Measurements from ENCODE around the gene UBA52. TPM values are rescaled to one million over a fixed set of nuclear protein-coding genes. Genes with fewer than 3 reads are reported as not detected.
"Not testable (repeated sequence)": the region's sequence is repeated elsewhere in the genome, so short reads cannot be mapped to it uniquely, and the experiment has no call there.

UBA52 gene
- total RNA-seq, 1 donor from 2014 or later, result 684 TPM

GRCh38 chr19:18588611-18589379 is 17.1 kb downstream of the UBA52 start, which contains the start of gene REX1BD:
Gene REX1BD (plus strand): TSS chr19:18588798. CDS start chr19:18588802, 4 bp downstream.
- DNase-seq (peak; percentile 94), ATAC-seq (ENCODE audit: poor library complexity) (peak; percentile 92)
- intact Hi-C loops (cut with DNase I), result no loop called here

- intact Hi-C loops (cut with DNase I), result no loop called here
- ATAC-seq (ENCODE audit: poor library complexity) (peak; percentile 76), DNase-seq (peak; percentile 79)
Measured at GRCh38 chr19:18589380-18590272, 18.0 kb downstream of the UBA52 start.

- intact Hi-C loops (cut with DNase I), result no loop called here
- DNase-seq, result peak; percentile 64
- no peak for ATAC-seq (ENCODE audit: poor library complexity)
Measured at GRCh38 chr19:18590273-18591272, 18.9 kb downstream of the UBA52 start.

GRCh38 chr19:18591735-18592385 is 20.2 kb downstream of the UBA52 start:
- DNase-seq, result no peak
- no peak for ATAC-seq (ENCODE audit: poor library complexity)
- intact Hi-C loops (cut with DNase I), result no loop called here

GRCh38 chr19:18592732-18593131 is 21.1 kb downstream of the UBA52 start:
- intact Hi-C loops (cut with DNase I); DNase-seq: not testable (repeated sequence)

GRCh38 chr19:18593367-18594095 is 21.9 kb downstream of the UBA52 start:
- DNase-seq, result no peak
- intact Hi-C loops (cut with DNase I), result no loop called here
- ATAC-seq (ENCODE audit: poor library complexity), result no peak

More at GRCh38 chr19:18592732-18593131, 21.1 kb downstream of the UBA52 start:
- not testable (repeated sequence) for ATAC-seq (ENCODE audit: poor library complexity)

- peak; percentile 82 for DNase-seq
- intact Hi-C loops (cut with DNase I), result no loop called here
- ATAC-seq (ENCODE audit: poor library complexity), result peak; percentile 75
Measured at GRCh38 chr19:18594096-18594823, 22.6 kb downstream of the UBA52 start.

- ATAC-seq (ENCODE audit: poor library complexity) (peak; percentile 32), DNase-seq (no peak)
- intact Hi-C loops (cut with DNase I), result loop anchor here (5.0 kb wide), 1 partner anchor 252 kb away; no protein-coding TSS in a partner anchor
Measured at GRCh38 chr19:18594824-18595373, 23.2 kb downstream of the UBA52 start.

- intact Hi-C loops (cut with DNase I), result loop anchor here (5.0 kb wide), 1 partner anchor 252 kb away; no protein-coding TSS in a partner anchor
- ATAC-seq (ENCODE audit: poor library complexity) (no peak), DNase-seq (no peak)
Measured at GRCh38 chr19:18595475-18595874, 23.8 kb downstream of the UBA52 start.

GRCh38 chr19:18596752-18597157 is 25.1 kb downstream of the UBA52 start:
- ATAC-seq (ENCODE audit: poor library complexity), result peak; percentile 45
- intact Hi-C loops (cut with DNase I), result loop anchor here (5.0 kb wide), 1 partner anchor 251 kb away; no protein-coding TSS in a partner anchor
- peak; percentile 66 for DNase-seq

GRCh38 chr19:18597809-18598660 is 26.4 kb downstream of the UBA52 start:
- no peak for DNase-seq
- no peak for ATAC-seq (ENCODE audit: poor library complexity)
- intact Hi-C loops (cut with DNase I), result loop anchor here (5.0 kb wide), 1 partner anchor 249 kb away; no protein-coding TSS in a partner anchor

- DNase-seq, result no peak
- intact Hi-C loops (cut with DNase I), result loop anchor here (5.0 kb wide), 1 partner anchor 248 kb away; no protein-coding TSS in a partner anchor
Measured at GRCh38 chr19:18599485-18599884, 27.8 kb downstream of the UBA52 start.

GRCh38 chr19:18600692-18601397 is 29.2 kb downstream of the UBA52 start:
- ATAC-seq (ENCODE audit: poor library complexity); intact Hi-C loops (cut with DNase I): not testable (repeated sequence)
- peak; percentile 20 for DNase-seq

More at GRCh38 chr19:18599485-18599884, 27.8 kb downstream of the UBA52 start:
- ATAC-seq (ENCODE audit: poor library complexity), result no peak

- ATAC-seq (ENCODE audit: poor library complexity) (no peak), DNase-seq (no peak)
- intact Hi-C loops (cut with DNase I), result no loop called here
Measured at GRCh38 chr19:18601875-18602274, 30.2 kb downstream of the UBA52 start.

All from Right ventricle myocardium superior (tissue), 1 donor.